IPS DF 4.7 (cell line): Measurements from ENCODE around the gene MAX.
A peak's percentile ranks its signal among the peaks of the same experiment; 100 is the strongest.

Experiments
- DNase-seq: peaks from one replicate; pipeline ENCODE4 v3.0.0-alpha.2; 2013; ENCODE audit warnings: low spot score; ENCODE audit errors: extremely low read depth

MAX gene, protein sequence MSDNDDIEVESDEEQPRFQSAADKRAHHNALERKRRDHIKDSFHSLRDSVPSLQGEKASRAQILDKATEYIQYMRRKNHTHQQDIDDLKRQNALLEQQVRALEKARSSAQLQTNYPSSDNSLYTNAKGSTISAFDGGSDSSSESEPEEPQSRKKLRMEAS

GRCh38 chr14:65102441-65103149 is at the start of gene MAX:
Gene MAX (minus strand): TSS chr14:65102517. CDS start chr14:65102339, 178 bp downstream.
- DNase-seq = peak; percentile 80

DNA sequence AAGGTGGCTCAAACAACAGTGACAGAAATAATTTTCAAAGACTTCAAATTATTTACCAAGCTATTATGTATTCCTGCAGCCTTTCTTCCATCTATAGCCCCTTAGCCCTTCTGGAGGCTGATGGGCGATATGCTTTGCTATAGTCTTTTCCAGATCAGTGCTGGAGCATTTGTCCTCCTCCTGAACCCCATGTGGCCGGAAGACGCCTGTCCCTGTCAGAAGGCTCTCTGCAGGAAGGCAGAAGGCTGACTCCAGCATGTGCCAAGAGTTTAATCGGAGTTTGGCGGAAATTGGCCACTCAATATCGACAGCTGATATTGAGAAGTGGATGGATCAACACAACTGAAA is 49.3 kb upstream of the MAX start:
- DNase-seq = no peak

GRCh38 chr14:65150898-65151608 is 48.7 kb upstream of the MAX start:
- DNase-seq = no peak

DNA sequence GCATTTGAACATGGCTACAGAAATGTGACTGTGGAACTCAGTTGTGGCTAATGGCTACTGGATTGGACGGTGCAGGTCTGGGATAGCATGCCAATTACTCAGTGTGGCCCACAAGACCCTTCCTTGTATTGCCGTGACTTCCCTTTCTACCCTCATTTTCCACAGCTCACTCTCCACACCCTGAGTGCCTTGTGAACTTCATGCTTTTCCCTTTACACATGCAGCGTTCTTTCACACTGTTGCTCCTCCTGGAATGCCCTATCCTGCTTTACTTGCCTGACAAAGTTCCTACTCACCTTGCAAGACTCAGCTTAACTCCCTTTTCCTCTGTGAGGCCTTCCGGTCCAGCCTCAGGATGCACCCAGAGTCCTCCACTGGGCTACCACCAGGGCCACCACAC is 46.8 kb upstream of the MAX start:
- no peak for DNase-seq

GRCh38 chr14:65144170-65144569 is 41.9 kb upstream of the MAX start:
- DNase-seq = no peak

- no peak for DNase-seq
Measured at GRCh38 chr14:65142914-65143625, 40.8 kb upstream of the MAX start.

DNA sequence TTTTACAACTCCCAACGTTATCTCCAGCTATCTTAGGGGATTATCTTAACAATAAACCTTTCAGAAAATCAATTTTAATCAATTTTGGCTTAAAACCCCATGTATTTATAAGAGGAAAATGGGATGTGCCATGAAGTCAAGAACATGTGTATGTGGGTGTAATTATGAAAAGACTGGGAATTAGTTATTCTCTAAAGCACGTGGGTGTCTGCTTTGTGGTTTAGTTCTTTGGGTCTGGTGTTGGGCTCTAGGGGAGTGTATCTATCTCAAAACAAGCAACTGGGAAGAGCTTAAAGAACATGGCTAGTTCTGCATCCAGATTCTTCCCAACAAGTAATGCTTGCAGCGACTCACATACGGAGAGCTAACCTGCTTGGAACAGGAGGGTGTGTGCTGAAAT is 40.1 kb upstream of the MAX start:
- no peak for DNase-seq

DNA sequence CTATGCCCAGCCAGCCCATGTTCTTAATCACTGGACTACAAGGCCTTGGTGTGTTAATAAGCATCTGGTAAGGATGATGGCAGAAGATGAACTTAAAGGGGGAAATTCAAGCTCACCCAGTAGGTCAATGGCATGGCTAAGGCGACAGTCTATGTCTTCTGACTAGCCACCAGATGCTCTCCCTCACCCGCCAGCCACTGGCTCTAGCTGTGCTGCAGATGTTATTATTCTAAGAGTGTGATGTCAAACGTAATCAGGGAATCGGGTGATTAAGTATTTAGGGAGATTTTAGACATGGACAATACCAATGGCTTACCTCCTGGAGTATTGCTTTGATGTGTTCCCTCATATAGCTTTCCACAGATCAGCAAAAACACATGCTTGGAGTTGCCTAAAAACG is 39.2 kb upstream of the MAX start:
- DNase-seq = no peak

- no peak for DNase-seq
Measured at GRCh38 chr14:65137648-65138307, 35.5 kb upstream of the MAX start.

- DNase-seq = no peak
Measured at GRCh38 chr14:65134651-65135579, 32.6 kb upstream of the MAX start.

GRCh38 chr14:65132855-65133254 is 30.5 kb upstream of the MAX start:
- DNase-seq = no peak

- DNase-seq = no peak
Measured at GRCh38 chr14:65131301-65131701, 29.0 kb upstream of the MAX start.

- no peak for DNase-seq
Measured at GRCh38 chr14:65128096-65128495, 25.8 kb upstream of the MAX start.

- no peak for DNase-seq
Measured at GRCh38 chr14:65117769-65118745, 15.7 kb upstream of the MAX start.

GRCh38 chr14:65115615-65116014 is 13.3 kb upstream of the MAX start:
- no peak for DNase-seq

DNA sequence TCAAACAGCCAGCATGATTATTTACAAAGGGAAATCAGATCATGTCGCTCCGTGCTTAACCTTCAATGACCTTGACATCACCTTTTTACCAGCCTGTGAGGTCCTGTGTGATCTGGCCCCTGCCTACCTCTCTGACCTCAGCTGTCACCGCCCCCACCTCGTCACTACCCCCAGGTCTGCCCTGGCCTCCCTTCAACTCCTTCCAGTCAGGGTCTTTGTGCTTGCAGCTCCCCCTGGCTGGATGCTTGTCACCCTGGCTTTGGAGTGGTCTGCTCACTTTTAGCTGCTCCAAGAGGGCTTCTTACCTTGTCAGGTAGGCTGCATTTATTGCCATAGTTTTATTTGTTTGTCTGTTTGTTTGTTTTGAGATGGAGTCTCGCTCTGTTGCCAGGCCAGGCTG is 8.2 kb upstream of the MAX start:
- no peak for DNase-seq

DNA sequence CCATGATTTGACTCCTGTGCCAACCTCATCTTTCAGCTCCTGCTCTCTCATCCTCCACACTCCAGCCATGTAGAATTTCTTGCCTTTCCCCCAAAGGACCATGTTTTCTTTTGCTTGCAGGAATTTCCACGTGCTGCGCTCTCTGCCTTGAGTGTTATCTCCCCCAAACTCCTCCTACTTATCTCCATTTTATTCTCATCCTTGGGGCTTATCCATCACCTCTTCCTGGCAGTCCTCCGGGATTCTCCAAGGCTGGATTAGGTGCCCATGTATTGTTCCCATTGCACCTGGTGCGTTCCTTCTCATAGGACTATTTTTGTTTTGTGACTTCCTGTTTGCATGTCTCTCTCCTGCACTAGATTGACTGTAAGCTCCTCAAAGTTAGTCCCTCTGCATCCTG is 7.0 kb upstream of the MAX start:
- no peak for DNase-seq

- DNase-seq = no peak
Measured at GRCh38 chr14:65107200-65107599, 4.9 kb upstream of the MAX start.

DNA sequence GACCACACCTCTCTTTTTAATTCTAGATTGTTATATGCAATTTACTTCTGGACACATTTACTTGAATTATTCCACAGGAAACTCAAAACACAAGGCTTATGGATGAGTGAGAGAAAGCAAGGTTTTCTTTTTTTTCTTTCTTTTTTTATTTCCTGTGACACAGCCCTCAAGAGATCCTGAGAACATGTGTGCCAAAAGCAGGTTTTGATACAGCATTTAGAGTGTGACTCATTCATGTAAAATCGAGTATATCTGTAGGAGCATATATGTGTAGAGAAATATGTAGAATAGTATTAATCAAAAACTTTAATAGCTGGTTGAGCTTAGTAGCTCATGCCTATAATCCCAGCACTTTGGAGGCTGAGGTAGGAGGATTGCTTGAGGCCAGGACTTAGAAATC is 4.4 kb upstream of the MAX start:
- no peak for DNase-seq
